ENCODE measurements around the gene MDFI.
A peak's percentile ranks its signal among the peaks of the same experiment; 100 is the strongest.

- TF ChIP-seq POLR2AphosphoS5 (IDR thresholded peaks at IDR 0.05; ENCODE audit: borderline replicate concordance, low read depth, low read length) (peak; percentile 55; the same call in 1 of the 2 replicates), EZH2 (IDR thresholded peaks at IDR 0.05) (no peak)
Observed at GRCh38 chr6:41638935-41639808, 904 bp downstream of the MDFI start.
